ENCODE results near the gene ZNF169. TPM values are rescaled to one million over a fixed set of nuclear protein-coding genes. Genes with fewer than 3 reads are reported as not detected.

Gene ZNF169
- total and polyA plus RNA-seq, 2 of the 8 experiments (the other 6 are each of a cell fraction or from before 2014, with no cell fraction given) = 7.0 to 9.0 TPM

- Histone ChIP-seq H3K4ac (replicated peaks; ENCODE audit: insufficient read length, low read depth, low read length) (no peak overlapping the region), H3K23me2 (ENCODE audit: low read depth, low read length) (no peaks in the 10 kb centered on the region), H3K79me1 (ENCODE audit: low read depth, low read length) (no peaks in the 10 kb centered on the region), H4K20me1 (replicated peaks in 1 of 2; ENCODE audit: control insufficient read depth in 1 of 2, insufficient read depth in 2 of 2, low read length in 2 of 2) (no peaks in the 10 kb centered on the region), H2BK20ac (ENCODE audit: low read length) (no peak overlapping the region), H4K91ac (replicated peaks; ENCODE audit: insufficient read length, low read length) (no peak overlapping the region), H3K27ac (ENCODE audit: low read depth, low read length) (no peak overlapping the region), H4K5ac (ENCODE audit: insufficient read length, low read depth, low read length) (no peak overlapping the region), H3K14ac (ENCODE audit: insufficient read length) (no peak overlapping the region), H4K8ac (ENCODE audit: extremely low read depth, insufficient read depth, low read length) (no peak overlapping the region), H3K23ac (ENCODE audit: insufficient read length) (no peak overlapping the region), H2BK12ac (ENCODE audit: low read depth, low read length) (no peak overlapping the region), H3K79me2 (ENCODE audit: control insufficient read depth in 1 of 2, insufficient read depth in 2 of 2, low read length in 2 of 2) (no peaks in the 10 kb centered on the region), H3K27me3 (replicated peaks in 1 of 4; ENCODE audit: control insufficient read depth in 3 of 4, extremely low read depth in 1 of 4, insufficient read depth in 3 of 4, low read length in 3 of 4) (no peaks in the 10 kb centered on the region), H3K4me3 (ENCODE audit: extremely low read depth in 1 of 4, insufficient read depth in 2 of 4, low read depth in 3 of 4, low read length in 4 of 4) (no peak overlapping the region), H3K56ac (replicated peaks; ENCODE audit: insufficient read length, low read depth, low read length) (no peak overlapping the region), H2BK120ac (replicated peaks; ENCODE audit: low read depth, low read length) (no peak overlapping the region), H3K36me3 (ENCODE audit: control insufficient read depth in 2 of 4, insufficient read depth in 4 of 4, low read length in 3 of 4) (peaks cover 0 to 3% (median 2%) of the 10 kb centered on the region in 4 experiments; a peak in 1 of 8 replicates), H2AK5ac (ENCODE audit: low read depth, low read length) (no peak overlapping the region), H3K4me1 (replicated peaks in 1 of 4; ENCODE audit: control insufficient read depth in 3 of 4, insufficient read depth in 4 of 4, low read length in 3 of 4) (no peaks in the 10 kb centered on the region; a peak in 1 of 7 replicates), H2BK15ac (ENCODE audit: low read length) (no peak overlapping the region), H3K9me3 (ENCODE audit: insufficient read depth in 2 of 2, low read depth in 1 of 2, low read length in 1 of 2) (no peaks in the 10 kb centered on the region), H3K4me2 (ENCODE audit: insufficient read depth in 1 of 2, low read depth in 2 of 2, low read length in 2 of 2) (no peak overlapping the region), H3K18ac (ENCODE audit: extremely low read depth, low read length) (no peak overlapping the region), H2BK5ac (ENCODE audit: low read depth, low read length) (no peak overlapping the region), H2AFZ (ENCODE audit: low read length) (no peak overlapping the region), H3K9ac (replicated peaks in 1 of 4; ENCODE audit: extremely low read depth in 1 of 4, low read depth in 3 of 4, low read length in 3 of 4) (no peak overlapping the region)
- no peak for FAIRE-seq
- TF ChIP-seq TAF7 (optimal IDR thresholded peaks at IDR 0.05; ENCODE audit: borderline replicate concordance, low read depth, low read length) = no peak
- TF ChIP-seq SUZ12 (IDR thresholded peaks at IDR 0.05; ENCODE audit: low read length) = no peak
- no peak for TF ChIP-seq CHD2 (IDR thresholded peaks at IDR 0.05; ENCODE audit: low read length)
- DNase-seq (ENCODE audit: low read depth in 1 of 2, low spot score in 2 of 2) = no peak
- ChIA-PET CTCF (ENCODE audit: partially characterized antibody) (interaction anchor here (0.6 kb wide), 1 partner anchor 113 kb away, joined by 3 read pairs; no protein-coding TSS in a partner anchor), POLR2A (ENCODE audit: partially characterized antibody) (no interaction called here)
- WGBS, 2 experiments (ENCODE audit: extremely low coverage in 1 of 2, insufficient coverage in 1 of 2, insufficient read length in 1 of 2, insufficient replicate concordance in 2 of 2, low coverage in 1 of 2, low lambda C conversion rate in 2 of 2, missing lambda C conversion rate in 1 of 2) = 82% methylated on average over 9 of the region's 9 CpGs; no CpG with 5 or more reads in 1 of the 2 experiments
Measured at GRCh38 chr9:94298949-94299599, 40.0 kb downstream of the ZNF169 start.

Measured in H1 (cell line).